Smooth muscle cell of the brain vasculature (primary cell): ENCODE measurements around the gene AFF3.
"Not testable (repeated sequence)": the region's sequence is repeated elsewhere in the genome, so short reads cannot be mapped to it uniquely, and the experiment has no call there.

ENCODE experiments used
- DNase-seq: peaks from one replicate; pipeline ENCODE4 v3.0.0-alpha.2; 2012; ENCODE audit warnings: low read depth, low spot score

The AFF3 gene

DNA sequence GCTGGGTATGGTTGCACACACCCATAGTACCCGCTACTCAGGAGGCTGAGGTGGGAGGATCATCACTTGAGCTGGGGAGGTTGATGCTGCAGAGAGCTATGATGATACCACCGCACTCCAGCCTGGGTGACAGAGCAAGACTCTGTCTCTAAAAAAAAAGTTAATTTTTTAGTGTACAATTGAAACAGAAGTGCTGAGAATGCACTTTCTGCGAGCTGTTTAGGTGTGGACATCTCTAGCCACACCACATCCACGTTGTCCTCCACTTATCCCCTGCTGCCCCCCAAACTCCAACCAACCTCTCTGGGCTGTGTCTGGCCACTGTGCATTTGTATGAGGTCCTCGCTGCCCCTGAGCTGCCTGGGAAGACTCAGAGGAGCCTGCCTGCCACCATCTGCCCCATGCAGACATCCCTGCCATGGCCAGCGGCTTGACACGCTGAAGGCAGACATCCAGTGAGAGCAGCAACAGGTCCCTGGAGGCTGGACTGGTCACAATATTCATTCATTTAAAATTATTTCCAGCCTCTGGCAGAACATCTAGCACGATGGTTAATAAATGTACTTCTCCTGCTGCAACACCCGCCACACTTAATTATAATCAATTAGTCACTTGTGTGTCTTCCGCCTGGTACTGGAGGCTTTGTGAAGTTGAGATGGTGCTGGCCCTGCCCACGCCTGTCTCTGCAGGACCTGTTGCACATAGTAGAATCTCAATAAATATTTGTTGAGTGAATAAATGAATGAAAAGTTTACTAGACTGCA is 3.7 kb upstream of the AFF3 start:
- no peak for DNase-seq

DNA sequence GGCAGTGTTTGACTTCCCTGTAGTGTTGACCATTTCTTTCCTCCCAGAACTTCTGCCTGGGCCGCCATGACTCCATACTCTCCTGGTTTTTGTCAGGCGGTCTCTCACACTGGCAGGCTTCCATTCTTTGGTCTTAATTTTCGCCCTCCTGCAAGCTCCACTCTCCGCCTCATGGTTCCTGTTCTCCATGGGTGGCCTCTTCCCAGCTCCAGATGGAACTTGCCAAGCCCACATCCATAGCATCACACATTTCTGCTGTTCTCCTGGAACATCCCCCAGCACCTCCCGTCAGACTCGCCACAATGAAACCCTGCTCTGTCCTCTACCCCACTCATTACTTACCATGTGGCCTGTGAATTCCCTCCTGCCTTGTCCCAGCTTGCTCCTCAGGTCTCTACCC is 896 bp upstream of the AFF3 start:
- no peak for DNase-seq

DNA sequence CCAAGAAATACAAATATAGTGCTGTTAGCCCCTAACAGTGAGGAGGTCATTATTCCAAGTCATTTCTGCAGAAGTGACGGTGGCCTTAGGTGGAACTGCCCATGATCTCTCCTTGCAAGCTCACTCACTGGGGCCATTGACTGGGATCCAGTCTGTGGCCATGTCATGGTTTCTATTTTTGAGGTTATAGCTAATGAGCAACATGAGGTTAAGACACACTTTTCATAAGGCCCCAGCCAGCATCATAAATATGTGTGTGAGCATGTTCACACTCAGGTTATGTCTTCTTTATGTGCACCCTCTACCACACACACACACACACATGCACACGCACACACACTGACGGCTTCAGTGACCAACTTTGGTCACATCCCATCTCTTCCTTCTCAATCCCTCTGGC is 484 bp downstream of the AFF3 start:
- no peak for DNase-seq

DNA sequence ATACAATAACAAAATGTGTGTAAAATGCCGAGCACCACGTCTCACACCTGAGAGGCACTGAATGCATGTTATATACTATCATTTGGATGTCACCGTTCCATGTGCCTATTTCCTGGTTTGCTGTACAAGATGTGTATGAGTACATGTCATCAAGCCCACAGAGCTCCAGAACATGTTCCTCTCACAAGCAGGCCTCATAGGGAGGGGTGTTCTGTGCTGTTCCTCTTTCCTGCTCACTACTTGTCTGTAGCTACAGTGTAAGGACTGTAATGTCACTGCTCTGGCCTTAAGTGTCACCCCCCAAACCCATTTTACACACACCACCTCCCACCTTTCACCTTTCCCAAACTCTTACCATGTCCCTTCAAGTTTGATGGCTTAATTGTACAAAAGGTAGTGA is 1.8 kb downstream of the AFF3 start:
- no peak for DNase-seq

DNA sequence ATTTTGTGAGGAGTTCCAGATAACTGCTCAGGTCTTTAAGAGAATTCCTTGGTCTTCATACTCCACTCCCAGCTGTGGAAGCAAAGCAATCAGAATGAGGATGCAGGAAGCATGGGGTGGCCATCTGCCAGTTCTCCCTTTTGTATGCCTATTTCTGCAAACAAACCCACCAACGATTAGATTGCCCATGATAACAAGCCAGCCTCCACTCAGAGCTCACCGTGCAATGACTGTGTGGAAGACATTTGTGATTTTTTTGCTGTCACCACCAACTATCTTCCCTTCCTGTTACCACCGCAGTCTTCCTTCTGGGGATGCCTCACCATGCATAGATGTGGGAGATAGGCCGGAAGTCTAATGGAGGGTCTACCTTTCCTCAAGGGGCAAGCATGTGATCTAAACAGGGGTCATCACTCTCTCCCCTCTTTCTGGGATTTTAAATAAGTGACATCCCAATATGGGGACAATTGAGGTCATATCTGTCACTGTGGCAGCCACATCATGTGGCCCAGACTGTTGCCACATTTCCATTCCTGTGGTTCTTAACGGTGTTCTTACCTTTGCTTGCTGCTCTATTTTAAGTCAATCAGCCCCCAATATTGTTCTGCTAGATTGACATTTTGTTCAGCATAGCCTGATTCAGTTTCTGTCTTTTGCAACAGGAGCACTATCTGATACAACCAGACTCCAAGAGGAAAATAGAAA is 4.4 kb downstream of the AFF3 start:
- no peak for DNase-seq

DNA sequence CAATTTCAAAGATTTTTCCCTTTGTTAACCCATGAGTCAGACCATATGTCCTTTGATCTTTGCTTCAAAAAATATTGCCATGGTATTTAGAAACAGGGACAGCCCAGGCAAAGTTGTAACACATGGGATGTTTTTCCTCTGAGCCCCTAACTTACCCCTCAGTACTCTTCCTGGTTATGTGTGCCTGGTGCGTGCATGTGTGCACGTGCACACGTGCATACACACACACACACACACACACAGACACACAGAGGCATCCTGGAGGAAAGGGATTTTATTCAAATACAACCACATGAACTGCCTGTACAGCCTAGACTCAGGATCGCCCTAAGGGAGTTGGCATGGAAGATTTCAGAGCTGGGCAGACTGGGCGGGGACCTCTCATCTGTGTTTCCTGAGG is 5.1 kb downstream of the AFF3 start:
- DNase-seq, result no peak

DNA sequence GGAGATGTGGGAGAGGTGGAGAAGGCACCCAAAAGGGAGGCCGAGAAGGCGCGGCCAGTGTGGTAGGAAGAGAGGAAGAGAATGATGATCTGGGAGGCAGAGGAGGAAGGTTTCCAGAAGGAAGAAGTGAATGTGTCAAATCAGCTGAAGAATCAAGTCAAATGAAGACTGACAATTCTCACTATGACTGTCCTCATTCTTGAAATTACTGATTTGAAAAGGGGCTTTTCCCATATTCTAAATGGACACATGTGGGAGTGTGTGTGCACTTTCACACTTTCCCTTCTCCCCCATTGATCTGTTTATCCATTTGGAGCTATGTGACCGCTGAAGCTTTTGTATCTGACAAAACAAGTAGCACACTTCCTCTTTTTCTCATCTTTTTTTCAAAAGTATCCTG is 6.1 kb downstream of the AFF3 start:
- no peak for DNase-seq

DNA sequence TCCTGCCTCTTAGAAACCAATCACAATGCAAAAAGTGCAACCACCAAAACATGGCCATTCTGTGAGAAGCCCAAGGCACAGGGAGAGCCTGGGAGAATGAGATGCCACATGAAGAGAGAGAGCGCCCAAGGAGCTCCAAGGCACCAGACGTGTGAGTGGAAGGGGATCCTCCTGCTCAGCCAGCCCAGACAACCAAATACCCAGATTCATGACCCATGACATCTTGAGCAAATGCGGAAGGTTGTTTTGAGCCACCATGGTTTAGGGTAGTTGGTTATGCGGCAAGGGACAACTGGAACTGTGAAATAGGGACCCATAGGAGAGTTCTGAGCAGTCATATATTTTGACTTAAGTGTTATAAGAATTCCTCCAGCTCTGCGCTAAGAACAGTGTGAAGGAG is 7.0 kb downstream of the AFF3 start:
- DNase-seq, result no peak

DNA sequence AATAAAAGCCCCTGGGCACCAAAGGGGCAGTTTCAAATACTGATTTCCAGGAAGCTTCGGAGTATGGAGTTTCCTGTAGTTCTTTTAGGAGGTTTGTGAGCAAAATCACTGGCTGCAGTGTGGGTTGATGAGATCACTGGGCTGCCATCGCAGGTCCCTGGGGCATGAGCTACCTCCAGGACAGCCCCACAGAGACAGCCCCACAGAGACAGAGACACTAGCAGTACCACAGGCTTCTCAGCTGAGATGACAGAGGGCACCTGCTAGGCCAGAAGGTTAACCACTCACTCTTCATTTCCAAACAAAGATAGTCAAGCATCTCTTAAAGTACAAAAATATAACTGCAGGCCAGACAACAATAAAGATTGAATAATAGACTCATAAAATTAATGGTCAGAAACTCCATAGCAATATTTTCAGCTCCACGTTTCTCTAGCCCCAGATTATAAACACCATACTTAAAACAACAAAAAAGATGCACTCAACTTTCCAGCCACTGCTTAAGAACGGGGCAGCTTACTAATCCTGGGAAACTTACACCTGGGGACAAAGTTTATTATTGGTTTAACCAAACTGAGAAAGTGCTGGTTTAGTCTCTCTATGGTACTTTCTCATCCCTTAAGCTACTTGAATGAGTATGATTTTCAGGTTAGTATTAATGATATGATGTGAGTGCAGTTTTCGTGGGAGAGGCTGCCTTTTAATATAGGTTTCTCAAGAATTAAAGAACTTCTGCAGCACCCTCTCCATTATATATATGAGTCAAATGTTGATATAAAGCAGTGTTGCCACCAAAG is 11.6 kb downstream of the AFF3 start:
- DNase-seq, result no peak

DNA sequence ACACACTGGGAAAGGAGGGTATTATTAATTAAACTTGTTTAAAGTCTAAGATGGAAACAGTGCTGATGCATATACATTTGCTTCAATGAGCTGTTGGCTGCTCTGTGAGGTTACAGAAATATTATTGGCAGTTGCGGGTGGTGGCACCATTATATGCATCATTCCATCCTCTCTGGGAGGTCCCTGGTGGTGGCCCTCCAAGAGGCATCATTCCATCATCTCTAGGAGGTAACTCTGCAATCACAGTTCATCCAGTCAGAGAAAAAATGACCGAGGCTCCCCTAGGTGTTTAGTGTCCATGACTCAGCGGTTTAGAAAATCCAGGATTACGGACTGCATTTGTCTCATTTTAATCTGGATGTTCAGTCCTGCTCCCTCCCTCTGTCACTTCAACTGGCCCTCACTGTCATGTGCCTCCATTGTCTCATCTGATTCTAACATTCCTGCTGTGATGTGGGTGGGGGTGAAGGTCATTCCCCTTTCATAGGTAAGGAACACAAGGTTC is 15.4 kb downstream of the AFF3 start:
- no peak for DNase-seq

DNA sequence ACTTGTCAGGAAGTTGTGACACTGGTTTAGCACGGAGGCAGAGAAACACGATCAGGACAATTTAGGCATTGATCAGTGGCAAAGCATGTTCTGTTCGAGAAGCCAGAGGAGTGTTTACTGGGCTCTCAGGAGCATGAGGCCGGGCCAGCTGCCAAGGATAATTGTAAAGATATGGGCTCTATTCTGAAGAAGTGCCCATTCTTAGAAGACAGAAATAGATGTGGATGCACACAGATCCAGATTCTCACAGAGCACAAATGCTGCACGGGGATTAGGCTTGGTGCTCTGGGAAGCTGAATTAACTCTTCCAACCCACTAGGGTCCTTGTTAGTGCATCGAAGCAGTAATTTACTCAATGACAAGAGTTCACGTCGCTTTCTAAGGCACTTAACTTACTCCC is 16.2 kb downstream of the AFF3 start:
- no peak for DNase-seq

DNA sequence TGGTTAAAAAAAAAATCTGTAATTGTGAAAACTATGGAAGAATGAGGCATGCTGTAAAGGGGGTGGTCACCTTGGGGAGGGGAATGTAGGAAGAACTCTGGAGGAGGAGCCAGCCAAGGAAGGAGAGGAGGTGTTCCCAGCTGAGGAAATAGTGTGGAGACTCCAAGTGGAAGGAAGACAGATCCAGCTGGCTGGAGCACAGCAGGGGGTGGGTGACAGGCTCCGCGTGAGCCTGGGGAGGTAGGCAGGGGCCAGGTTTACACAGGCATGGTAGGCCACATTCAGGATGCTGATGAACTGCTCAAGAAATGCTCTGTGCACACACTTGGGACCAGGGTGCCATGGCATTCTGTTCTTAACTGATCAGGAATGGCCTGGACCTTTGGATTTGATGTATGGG is 16.8 kb downstream of the AFF3 start:
- no peak for DNase-seq

DNA sequence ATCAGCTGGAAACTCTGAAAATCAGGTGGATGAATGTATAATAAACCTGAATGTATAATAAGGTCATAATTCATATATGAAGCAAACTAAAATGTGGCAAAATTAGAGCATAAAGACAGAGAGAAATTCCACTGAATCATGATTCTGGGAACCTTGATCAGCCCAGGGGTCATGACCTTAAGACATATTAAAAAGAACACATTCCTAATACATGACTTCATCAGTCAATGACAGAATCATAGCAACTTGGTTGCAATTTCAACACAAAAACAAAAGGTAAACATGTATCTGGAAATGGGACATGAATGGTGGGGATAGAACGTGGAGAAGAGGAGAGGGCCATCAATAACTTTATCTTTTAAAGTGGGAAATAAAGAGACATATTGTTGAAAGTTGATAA is 17.6 kb downstream of the AFF3 start:
- DNase-seq, result no peak

DNA sequence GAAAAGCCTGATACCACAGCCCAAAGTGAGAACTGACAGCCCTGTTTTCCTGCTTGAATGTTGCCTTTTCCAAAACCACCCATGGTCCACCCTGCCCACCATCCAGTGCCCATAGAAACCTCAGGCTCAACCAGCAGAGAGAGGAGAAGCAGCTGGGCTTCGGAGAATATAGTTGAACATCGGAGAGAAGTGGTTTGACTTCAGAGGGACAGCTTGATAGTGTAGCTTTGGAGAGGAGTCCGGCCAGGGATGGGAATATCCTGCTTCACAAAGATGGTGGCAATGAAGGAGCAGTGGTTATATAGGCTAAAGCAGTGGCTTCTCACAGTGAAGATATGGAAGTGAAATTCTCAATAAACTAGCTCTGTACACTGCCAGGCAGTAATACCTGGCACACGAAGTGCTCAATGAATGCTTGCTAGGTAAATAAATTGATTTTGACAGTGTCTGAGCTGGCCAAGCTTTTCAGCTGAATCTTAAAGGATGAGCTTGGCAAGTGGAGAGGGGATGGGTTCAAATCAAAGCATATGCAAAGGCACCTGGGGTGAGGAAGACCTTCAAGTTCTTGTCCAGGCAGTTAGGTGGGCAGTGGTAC is 21.2 kb downstream of the AFF3 start:
- DNase-seq, result no peak

DNA sequence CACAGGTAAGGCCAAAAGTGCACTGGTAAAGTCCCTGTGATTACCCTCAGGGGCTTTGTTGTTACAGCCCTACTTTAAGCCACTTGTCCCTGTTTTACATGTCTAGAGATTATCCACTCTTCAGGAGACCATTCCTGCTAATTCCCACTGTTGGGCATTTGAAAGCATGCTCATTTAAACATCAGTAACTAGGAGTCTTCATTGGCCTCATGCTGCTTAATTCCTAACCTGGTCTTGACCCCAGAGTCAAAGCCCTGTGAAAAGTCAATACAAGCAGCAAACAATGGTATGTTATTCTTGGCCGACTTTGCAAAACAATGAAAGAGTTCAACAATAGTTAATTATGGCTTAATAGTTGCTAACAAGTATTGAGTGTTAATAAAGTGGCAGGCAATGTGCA is 23.2 kb downstream of the AFF3 start:
- no peak for DNase-seq

DNA sequence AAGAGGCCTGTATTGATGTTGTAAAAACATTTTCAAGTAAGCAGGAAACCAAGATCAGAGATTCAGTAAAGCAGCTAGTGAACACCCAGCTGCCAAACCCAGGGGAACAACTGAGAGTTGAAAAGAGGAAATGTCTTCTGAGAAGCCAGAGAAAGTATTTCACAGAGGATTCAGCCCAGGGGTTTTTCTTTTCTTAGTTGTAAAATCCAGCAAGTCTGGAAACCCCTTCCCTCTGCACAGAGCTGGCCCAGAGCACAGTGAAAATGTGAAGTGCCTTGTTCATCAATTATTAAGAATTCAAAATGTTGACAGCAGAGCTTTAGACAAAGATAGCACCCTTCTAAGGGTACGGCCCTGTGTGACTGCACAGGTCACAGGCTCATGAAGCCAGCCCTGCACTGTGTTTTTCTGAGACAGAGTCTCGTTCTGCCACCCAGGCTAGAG is 28.4 kb downstream of the AFF3 start:
- DNase-seq, result no peak

DNA sequence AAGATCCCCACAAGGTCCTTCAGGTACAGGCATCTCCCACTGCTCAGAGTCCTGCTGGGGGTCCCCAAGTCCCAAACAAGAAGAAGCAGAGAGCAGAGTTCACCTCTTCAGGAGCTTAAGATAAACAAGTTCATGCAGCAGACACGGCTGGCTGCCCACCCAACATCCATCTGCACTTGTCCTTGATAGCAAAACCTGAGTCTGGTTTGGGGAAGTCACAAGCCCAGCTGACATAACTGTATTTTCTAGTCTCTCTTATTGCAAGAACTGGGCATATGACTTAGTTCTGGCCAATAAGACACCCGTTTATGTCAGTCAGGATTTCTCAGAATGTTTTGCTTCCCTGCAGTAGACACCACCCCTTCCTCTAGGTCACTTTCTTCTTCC is 31.8 kb downstream of the AFF3 start:
- DNase-seq, result no peak

DNA sequence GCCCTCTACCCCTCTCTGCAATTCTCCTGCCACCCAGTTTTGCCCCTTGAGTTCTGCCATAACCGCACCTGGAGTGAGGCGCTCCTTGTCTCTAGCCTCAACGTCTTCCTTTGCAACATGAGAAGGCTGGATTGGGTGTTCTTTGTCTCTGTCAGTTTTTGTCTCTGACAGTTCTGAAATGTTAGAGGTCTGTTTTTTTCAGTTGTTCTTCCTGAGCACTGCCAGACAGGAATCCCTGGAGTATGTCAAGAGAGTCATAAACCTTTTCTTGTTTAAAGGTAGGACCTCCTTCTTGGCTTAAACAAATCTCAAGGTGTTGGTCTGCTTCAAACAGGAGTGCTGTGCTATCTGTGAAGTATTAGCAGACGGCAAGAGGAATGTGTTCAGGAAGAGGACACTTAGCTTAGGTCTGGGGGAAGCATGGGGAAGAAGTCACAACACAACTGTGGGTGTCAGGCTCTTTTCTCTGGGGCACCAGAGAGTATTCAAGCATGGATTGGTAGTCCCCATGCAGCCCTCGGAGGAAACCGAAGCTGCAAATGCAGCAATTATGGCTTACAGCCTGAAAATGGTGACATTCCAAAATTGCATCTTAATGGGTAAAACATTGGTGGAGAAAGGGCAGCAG is 32.3 kb downstream of the AFF3 start:
- no peak for DNase-seq

DNA sequence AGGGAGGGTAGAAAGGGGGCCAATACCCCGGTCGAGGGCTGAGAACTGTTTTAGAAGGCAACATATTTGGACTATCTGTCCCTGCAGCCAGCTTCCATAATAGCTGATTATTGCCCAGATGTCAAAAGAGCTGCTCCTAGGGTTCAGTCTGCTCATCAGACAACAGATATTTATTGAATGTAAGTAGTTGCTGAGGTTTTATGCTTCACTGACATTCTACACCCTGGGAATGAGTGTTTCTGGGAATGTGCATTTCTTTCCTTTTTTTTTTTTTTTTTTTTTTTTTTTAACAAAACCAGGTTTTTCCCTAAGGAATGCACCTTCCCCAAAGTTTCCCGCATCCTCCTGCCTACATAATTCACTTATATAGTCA is 33.8 kb downstream of the AFF3 start:
- not testable (repeated sequence) for DNase-seq

DNA sequence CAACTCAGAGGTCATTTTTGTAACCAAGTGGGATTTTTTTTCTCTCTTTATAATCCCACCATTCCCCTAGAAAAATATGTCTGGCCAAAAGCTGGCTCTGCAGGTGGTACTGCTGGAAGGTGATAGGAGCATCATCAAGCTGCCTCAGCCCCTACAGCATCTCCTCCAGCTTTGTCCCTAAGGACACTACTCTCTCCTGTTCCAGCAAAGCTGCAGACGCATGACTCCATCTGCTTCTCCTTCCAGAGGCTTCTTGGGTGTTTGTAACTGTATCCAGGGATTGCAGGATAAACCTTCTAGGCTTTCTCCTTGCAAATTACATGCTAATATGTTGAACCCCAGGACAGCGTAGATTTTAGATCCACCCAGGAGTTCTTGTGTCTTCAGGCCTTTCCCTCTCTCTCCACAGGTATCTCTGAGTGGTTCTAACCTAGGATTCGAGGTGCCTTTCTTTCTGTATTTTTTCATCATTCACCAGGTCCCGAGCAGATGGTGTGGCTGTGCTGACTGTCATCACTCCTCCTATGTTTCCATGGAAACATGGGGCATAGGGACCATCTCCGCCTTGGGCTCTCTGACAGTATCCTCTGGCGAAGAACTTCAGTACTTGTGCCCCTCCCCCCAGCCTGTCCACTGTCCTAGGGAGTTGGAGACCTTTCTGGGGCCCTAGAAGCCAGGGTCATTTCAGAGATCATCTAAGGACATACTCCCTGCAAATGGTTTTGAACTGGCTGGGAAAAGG is 34.3 kb downstream of the AFF3 start:
- DNase-seq, result no peak

DNA sequence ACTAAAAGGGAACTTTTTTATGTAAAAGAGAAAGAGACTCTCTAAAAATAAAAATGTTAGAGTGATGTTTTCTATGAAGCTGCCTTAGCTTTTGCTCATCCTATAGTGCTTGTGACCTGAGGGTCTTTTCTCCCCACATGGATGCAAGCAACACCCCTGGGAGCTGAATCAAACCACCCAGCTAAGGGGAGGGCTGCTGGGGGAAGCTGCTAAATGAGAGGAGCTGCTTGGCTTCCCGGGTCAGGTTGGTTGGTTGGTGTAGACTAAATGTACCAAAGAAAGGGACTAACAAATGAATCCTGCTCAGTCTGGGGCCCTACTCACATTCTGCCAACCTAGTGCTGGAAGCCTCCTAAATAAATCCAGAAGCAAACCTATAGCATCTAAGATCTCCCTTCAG is 35.0 kb downstream of the AFF3 start:
- no peak for DNase-seq
